ENCODE data around the gene SLC7A7.
"Not testable (repeated sequence)": the region's sequence is repeated elsewhere in the genome, so short reads cannot be mapped to it uniquely, and the experiment has no call there.

SLC7A7 gene

GRCh38 chr14:22748631-22749068 is 66.6 kb downstream of the SLC7A7 start:
- TF ChIP-seq GATA1 (IDR thresholded peaks at IDR 0.05; ENCODE audit: low read depth, low read length) (no peak), POLR2A (IDR thresholded peaks at IDR 0.05; ENCODE audit: low read length) (no peak)
- no peak for DNase-seq

DNA sequence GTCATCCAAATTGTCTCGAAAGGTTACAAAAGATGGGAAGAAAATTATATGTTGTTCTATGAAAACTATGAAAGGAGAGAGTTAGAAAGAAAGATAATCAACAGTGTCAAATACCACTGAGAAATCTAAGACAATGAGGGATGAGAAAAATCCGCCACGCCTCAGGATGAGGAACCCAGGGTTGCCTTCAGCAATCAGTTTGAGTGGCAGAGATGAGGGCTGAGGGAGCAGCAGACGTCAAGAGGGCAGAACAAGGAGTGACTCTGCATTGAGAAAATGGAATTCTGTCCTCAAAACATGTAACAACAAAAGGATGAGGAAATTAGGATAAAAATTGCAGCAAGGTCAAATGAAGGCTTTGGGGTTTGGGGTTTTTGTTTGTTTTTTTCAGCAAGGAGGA is 67.0 kb downstream of the SLC7A7 start:
- no peak for TF ChIP-seq POLR2A (IDR thresholded peaks at IDR 0.05; ENCODE audit: low read length)
- TF ChIP-seq GATA1 (IDR thresholded peaks at IDR 0.05; ENCODE audit: low read depth, low read length), result no peak
- DNase-seq, result no peak

GRCh38 chr14:22747769-22748168 is 67.5 kb downstream of the SLC7A7 start:
- DNase-seq, result no peak
- TF ChIP-seq POLR2A (IDR thresholded peaks at IDR 0.05; ENCODE audit: low read length) (no peak), GATA1 (IDR thresholded peaks at IDR 0.05; ENCODE audit: low read depth, low read length) (no peak)

DNA sequence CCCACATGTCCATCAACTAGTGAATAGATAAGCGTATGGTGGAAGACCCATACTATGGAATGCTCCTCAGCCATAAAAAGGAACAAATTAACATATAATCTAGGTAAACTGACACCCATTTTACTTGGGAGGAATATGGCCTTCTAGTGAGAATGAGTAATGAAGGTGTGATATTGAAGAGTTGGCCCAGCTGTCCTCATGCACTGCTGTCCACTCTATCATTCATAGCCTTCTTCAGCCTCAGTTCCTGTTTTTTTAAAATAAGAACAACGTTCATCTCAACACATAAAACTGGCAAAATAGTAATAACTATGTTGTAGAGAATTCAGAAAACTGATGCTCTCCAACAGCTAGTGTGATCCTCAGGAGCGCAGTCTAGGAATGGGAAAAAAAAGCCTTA is 75.2 kb downstream of the SLC7A7 start:
- no peak for TF ChIP-seq GATA1 (IDR thresholded peaks at IDR 0.05; ENCODE audit: low read depth, low read length)
- no peak for TF ChIP-seq POLR2A (IDR thresholded peaks at IDR 0.05; ENCODE audit: low read length)
- DNase-seq, result no peak

DNA sequence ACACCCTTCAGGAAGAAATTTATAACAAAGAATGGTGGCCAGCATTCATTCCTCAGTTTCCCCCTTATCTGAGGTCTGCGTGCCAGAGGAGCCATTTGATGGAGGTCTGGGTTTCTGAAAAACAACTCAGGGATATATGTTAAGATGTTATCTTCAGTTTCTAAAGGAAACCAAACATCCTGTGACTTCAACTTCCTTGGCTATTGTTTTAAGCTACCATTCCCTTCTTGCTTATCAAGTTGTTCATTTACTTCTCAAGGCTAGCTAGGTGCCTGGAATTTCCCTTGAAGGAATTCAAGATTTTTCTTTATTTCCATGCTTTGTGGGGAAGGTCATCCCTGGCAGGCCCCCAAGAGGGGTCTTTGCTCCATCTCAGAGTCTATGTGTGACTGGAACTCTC is 75.8 kb downstream of the SLC7A7 start:
- DNase-seq, result no peak
- TF ChIP-seq POLR2A (IDR thresholded peaks at IDR 0.05; ENCODE audit: low read length) (no peak), GATA1 (IDR thresholded peaks at IDR 0.05; ENCODE audit: low read depth, low read length) (no peak)

- no peak for DNase-seq
- no peak for TF ChIP-seq POLR2A (IDR thresholded peaks at IDR 0.05; ENCODE audit: low read length)
- TF ChIP-seq GATA1 (IDR thresholded peaks at IDR 0.05; ENCODE audit: low read depth, low read length), result no peak
Measured at GRCh38 chr14:22737052-22737451, 78.2 kb downstream of the SLC7A7 start.

GRCh38 chr14:22736384-22736783 is 78.9 kb downstream of the SLC7A7 start:
- DNase-seq, result not testable (repeated sequence)

GRCh38 chr14:22735096-22735495 is 80.1 kb downstream of the SLC7A7 start:
- TF ChIP-seq POLR2A (IDR thresholded peaks at IDR 0.05; ENCODE audit: low read length) (no peak), GATA1 (IDR thresholded peaks at IDR 0.05; ENCODE audit: low read depth, low read length) (no peak)

DNA sequence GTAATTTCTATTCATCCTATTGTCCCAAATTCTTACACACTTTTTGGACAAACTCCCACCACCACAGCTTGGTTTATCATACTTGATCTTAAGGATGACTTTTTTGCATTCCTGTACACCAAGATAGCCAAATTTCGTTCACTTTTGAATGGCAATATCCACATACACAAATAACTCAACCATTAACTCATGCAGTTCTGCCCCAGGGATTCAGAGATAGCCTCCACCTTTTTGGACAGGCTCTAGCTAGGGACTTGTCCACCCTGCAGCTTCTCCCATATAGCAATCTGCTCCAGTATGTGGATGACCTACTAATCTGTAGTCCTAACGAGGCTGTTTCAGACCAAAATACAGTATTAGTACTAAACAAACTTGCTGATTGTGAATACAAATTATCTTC is 81.4 kb downstream of the SLC7A7 start:
- TF ChIP-seq POLR2A (IDR thresholded peaks at IDR 0.05; ENCODE audit: low read length) (no peak), GATA1 (IDR thresholded peaks at IDR 0.05; ENCODE audit: low read depth, low read length) (no peak)
- DNase-seq, result no peak

More at GRCh38 chr14:22735096-22735495, 80.1 kb downstream of the SLC7A7 start:
- no peak for DNase-seq

DNA sequence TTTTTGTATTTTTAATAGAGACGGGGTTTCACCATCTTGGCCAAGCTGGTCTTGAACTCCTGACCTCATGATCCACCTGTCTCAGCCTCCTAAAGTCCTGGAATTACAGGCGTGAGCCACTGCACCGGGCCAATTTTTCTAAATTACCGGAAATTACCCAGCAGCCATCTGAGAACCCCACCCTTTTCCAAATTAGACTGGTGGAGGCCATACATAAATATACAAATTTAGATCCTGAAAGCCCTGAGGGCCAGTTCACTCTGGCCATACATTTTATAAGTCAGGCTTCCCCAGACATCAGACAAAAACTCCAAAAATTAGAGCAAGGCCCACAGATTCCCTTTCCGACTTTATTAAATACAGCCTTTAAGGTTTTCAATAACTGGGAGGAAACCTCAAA is 83.2 kb downstream of the SLC7A7 start:
- not testable (repeated sequence) for DNase-seq

DNA sequence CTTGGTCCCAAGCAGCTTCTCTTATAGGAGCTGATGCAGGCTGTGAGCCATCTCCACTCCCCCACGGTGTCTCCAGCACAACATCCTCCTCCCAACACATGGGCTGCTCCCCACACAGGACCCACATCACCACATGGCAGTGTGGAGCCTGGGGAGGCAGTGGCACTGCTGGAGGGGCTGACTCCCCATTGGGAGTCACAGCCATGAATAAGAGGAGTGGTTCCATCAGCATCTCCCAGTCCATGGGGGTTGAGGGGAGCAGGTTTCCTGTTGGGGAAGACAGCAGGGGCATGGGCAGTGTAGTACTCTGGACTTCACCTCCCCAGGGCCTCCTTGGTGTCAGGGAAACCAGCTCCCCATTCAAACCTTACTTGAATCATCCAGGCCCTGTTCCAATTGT is 89.2 kb downstream of the SLC7A7 start:
- no peak for DNase-seq
- no peak for TF ChIP-seq POLR2A (IDR thresholded peaks at IDR 0.05; ENCODE audit: low read length)
- TF ChIP-seq GATA1 (IDR thresholded peaks at IDR 0.05; ENCODE audit: low read depth, low read length), result no peak

DNA sequence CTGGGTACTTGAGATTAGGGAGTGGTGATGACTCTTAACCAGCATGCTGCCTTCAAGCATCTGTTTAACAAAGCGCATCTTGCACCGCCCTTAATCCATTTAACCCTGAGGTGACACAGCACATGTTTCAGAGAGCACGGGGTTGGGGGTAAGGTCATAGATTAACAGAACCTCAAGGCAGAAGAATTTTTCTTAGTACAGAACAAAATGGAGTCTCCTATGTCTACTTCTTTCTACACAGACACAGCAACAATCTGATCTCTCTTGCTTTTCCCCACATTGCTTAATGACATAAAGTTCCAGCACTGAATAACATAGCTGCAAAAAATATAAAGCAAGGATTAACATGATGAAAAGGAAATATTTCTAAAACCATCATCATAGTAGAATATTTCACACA is 89.9 kb downstream of the SLC7A7 start:
- DNase-seq, result not testable (repeated sequence)

DNA sequence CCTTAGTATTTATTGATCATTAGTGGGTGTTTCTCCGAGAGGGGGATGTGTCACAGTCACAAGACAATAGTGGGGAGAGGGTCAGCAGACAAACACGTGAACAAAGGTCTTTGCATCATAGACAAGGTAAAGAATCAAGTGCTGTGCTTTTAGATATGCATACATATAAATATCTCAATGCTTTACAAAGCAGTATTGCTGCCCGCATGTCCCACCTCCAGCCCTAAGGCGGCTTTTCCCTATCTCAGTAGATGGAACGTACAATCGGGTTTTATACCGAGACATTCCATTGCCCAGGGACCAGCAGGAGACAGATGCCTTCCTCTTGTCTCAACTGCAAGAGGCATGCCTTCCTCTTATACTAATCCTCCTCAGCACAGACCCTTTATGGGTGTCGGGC is 90.4 kb downstream of the SLC7A7 start:
- DNase-seq, result not testable (repeated sequence)

DNA sequence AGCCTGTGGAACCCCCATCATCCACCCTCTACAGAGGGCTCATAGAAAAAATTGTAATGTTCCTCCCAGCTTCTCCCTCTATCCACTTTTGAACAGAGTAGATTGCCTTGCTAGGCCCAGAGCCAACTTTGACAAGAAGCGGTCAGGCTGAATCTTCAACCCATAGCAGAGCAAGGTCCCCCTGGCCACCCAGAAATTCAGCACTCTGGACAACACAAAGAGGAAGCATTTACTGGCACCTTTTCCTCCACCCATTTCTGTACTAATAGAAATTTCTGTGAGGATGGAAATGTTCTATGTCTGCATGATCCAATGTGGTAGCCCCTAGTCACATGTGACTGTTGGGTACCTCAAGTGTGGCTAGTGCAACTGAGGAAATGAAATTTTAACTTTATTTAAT is 91.4 kb downstream of the SLC7A7 start:
- TF ChIP-seq POLR2A (IDR thresholded peaks at IDR 0.05; ENCODE audit: low read length) (no peak), GATA1 (IDR thresholded peaks at IDR 0.05; ENCODE audit: low read depth, low read length) (no peak)
- DNase-seq, result no peak
